Psoas muscle (tissue), 8 donors: ENCODE data around the gene DYNC1LI2. TPM values are rescaled to one million over a fixed set of nuclear protein-coding genes. Genes with fewer than 3 reads are reported as not detected.

Experiments
- ATAC-seq, 4 donors: fragments of 200-7000 bp; cut with Tn5 transposase; one replicate each; pipeline ENCODE4 v1.9.1; 2020; ENCODE audit warnings: moderate library complexity in 3 of 4, mild to moderate bottlenecking in 2 of 4
- DNase-seq, 2 donors: peaks; one replicate each; pipeline ENCODE4 v3.0.0-alpha.2; 2020
- H3K27ac ChIP-seq: fragments of 200-600 bp; one replicate; pipeline ENCODE4 v1.8.0; 2022
- H3K27me3 ChIP-seq, 3 donors: fragments of 200-600 bp in 1 of 3; one replicate each; pipeline versions ENCODE4 v1.6.1 to v1.8.0; 2013 to 2022; ENCODE audit warnings: low read length in 2 of 3, mild to moderate bottlenecking in 2 of 3, moderate library complexity in 1 of 3; ENCODE audit not compliant: insufficient read depth in 3 of 3
- H3K36me3 ChIP-seq, 2 donors: fragments of 200-600 bp in 1 of 2; one replicate each; pipeline versions ENCODE4 v1.6.1 to v1.8.0; 2013 to 2022; ENCODE audit warnings: low read depth in 1 of 2, mild to moderate bottlenecking in 1 of 2, moderate library complexity in 1 of 2; ENCODE audit not compliant: insufficient read depth in 1 of 2
- H3K4me1 ChIP-seq: fragments of 200-600 bp; one replicate; pipeline ENCODE4 v1.8.0; 2022
- H3K4me3 ChIP-seq: fragments of 200-600 bp; one replicate; pipeline ENCODE4 v1.8.0; 2022; ENCODE audit warnings: mild to moderate bottlenecking
- H3K9me3 ChIP-seq: fragments of 200-600 bp; one replicate; pipeline ENCODE4 v1.8.0; 2022
- WGBS, 3 donors: extraction: QIAGEN DNeasy Blood & Tissue Kit; methylation state at CpG; one replicate each; pipeline versions ENCODE4 v1.1.6 to v1.1.7; 2013; 5-methylcytosine and 5-hydroxymethylcytosine counted together
- intact Hi-C, 2 donors: fragments of 100-400 bp; cut with DNase I; formaldehyde crosslinking; loops; one replicate each; pipeline versions ENCODE4 v1.11.0 to v1.14.2; 2022
- polyA plus RNA-seq, 3 donors: library from polyadenylated mRNA; stranded (reverse); fragments of 200-250 nt; gene quantifications; one replicate each; pipeline ENCODE4 v1.2.3, GENCODE V29; 2013
- total RNA-seq, 4 donors: library from RNA; stranded (reverse); fragmentation: NEBNext Ultra II Directional in 2 of 4; extraction: Animal tissue kit (Norgen Biotek cat#: 25700) in 2 of 4; gene quantifications; one replicate each; pipeline versions ENCODE4 v1.2.1 to v1.2.4, GENCODE V29; 2021 to 2023
- TF ChIP-seq, protein P1 (sequence below): fragments of 200-600 bp; IDR thresholded peaks from one replicate; pipeline ENCODE4 v1.8.0; 2022; ENCODE audit warnings: antibody characterized with exemption
- donor health status: healthy with polysubstance abuse.
- donor health status: DM: no; HTN: no; CAD: no; lungs with moderate emphysema.
- donor health status: Bipolar disorder and iron deficiency.
- donor health status: healthy.
- donor health status: DM: yes; HTN: yes; CAD: no.
- donor health status: DM: no; HTN: no; CAD: no.
- donor health status: DM: no; HTN: no; CAD: no.
- donor health status: DM: yes; HTN: yes; CAD: no.

DYNC1LI2 gene
- total and polyA plus RNA-seq, 7 donors: 30.8 to 76.0 (median 63.5) TPM

DNA sequence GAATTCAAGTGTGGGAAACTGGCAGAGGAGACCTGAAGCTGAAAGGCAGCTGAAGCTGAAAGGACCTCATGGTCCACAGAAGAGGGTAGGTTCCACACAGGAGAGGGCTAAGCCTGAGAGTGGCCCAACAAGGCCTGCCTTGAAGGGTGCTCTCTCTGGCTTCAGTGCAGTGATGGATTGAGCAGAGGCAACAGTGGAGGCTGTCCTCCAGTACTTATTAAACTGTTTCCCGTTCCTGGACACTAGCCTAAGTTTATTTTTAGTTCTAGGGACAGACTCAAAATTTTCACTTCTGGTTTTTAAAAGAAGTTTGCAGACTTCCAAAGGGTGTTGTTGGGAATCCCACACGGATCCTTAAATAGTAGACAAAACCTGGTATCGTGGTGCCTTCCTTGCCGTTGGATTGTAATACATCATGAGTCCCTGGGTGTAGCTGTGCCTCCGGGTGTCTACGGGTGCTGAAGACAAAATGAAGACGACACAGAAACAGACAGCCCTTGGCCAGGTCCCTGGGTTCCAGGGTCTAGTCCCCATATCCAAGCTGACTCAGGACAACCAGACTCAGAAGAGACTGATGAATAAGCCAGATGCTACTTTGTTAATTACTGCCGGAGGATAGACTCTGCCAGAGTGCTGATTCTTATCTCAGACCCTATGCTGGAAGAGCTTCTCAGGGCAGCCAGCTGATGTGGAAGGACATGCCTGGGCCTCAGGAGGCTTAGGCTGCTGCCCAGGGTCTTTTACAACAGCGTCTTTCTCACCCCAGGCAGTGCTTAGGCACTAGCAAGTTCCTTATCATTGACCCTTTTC, 47.8 kb downstream of the DYNC1LI2 start:
- Histone ChIP-seq H3K36me3 (no peaks in the 10 kb centered on the region), H3K4me3 (no peak overlapping the region), H3K4me1 (no peaks in the 10 kb centered on the region), H3K27ac (no peak overlapping the region), H3K9me3 (no peaks in the 10 kb centered on the region), H3K27me3 (no peaks in the 10 kb centered on the region)
- DNase-seq: no peak
- 30 to 41% (median 32%) methylated on average over 9 of the region's 9 CpGs for WGBS, 3 donors
- intact Hi-C loops: no loop called here
- ATAC-seq: peak in 2 of 4 donors; percentile 23 to 33
- TF ChIP-seq, protein P1, sequence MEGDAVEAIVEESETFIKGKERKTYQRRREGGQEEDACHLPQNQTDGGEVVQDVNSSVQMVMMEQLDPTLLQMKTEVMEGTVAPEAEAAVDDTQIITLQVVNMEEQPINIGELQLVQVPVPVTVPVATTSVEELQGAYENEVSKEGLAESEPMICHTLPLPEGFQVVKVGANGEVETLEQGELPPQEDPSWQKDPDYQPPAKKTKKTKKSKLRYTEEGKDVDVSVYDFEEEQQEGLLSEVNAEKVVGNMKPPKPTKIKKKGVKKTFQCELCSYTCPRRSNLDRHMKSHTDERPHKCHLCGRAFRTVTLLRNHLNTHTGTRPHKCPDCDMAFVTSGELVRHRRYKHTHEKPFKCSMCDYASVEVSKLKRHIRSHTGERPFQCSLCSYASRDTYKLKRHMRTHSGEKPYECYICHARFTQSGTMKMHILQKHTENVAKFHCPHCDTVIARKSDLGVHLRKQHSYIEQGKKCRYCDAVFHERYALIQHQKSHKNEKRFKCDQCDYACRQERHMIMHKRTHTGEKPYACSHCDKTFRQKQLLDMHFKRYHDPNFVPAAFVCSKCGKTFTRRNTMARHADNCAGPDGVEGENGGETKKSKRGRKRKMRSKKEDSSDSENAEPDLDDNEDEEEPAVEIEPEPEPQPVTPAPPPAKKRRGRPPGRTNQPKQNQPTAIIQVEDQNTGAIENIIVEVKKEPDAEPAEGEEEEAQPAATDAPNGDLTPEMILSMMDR: no peak

DNA sequence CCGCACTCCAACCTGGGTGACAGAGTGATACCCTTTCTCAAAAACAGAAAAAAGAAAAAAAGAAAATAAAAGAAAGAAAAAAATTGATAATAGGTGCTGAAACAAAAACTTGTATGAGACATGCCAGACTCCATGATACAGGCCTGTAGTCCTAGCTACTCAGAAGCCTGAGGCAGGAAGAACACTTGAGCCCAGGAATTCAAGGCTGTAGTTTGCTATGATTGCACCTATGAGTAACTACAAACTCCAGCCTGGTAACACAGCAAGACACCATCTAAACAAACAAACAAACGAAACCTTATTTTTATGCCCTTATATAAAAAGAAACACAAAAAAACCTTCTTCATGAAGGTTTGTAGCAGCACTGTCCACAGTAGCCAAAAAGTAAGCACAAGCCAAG, 49.9 kb downstream of the DYNC1LI2 start:
- no peaks in the 10 kb centered on the region for H3K4me1 ChIP-seq
- H3K36me3 ChIP-seq: no peaks in the 10 kb centered on the region
- no peak overlapping the region for H3K4me3 ChIP-seq
- H3K27me3 ChIP-seq: no peaks in the 10 kb centered on the region
- intact Hi-C loops: no loop called here
- DNase-seq (no peak), ATAC-seq (no peak)
- TF ChIP-seq, protein P1: no peak
- WGBS, 3 donors: 92 to 100% (median 94%) methylated on average over 2 of the region's 2 CpGs
- H3K9me3 ChIP-seq: no peaks in the 10 kb centered on the region
- no peak overlapping the region for H3K27ac ChIP-seq

DNA sequence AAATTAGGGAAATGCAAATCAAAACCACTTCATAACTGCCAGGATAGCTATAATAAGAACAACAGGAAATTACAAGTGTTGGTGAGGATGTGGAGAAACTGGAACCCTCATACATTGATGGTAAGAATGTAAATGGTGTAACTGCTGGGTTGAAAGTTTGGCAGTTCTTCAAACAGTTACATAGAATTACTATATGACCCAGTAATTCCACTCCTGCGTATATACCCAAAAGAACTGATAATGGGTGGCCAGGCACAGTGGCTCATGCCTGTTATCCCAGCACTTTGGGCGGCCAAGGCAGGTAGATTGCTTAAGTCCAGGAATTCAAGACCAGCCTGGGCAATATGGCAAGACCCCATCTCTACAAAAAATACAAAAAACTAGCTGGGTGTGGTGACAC, 50.4 kb downstream of the DYNC1LI2 start:
- Histone ChIP-seq H3K4me3 (no peak overlapping the region), H3K27ac (no peak overlapping the region), H3K36me3 (no peaks in the 10 kb centered on the region), H3K4me1 (no peaks in the 10 kb centered on the region), H3K27me3 (no peaks in the 10 kb centered on the region), H3K9me3 (no peaks in the 10 kb centered on the region)
- TF ChIP-seq, protein P1: no peak
- WGBS, 3 donors: 88 to 100% (median 90%) methylated on average over 2 of the region's 2 CpGs
- intact Hi-C loops: no loop called here
- ATAC-seq: no peak
- DNase-seq: no peak

DNA sequence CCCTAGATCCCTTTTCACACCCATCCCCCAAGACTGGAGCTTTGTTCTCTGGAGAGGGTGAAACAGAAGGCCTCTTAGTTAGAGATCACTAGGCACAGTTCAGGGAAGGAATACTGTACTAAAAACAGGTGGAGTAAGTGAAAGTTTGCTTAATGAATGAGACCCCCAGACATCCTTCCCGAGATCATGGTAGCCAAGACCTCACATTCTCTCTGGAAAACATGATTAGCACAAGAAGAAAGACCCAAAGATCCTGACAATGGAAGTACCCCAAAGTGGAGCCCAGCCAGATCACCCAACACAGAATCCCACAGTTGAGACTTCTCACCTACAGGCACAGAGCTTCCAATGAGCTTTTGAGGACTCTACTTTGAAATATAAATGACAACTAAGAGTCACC, 51.5 kb downstream of the DYNC1LI2 start:
- intact Hi-C loops: loop anchor here in 1 of 2 donors (10.0 kb wide), 1 partner anchor 85 kb away; no protein-coding TSS in a partner anchor
- DNase-seq (no peak), ATAC-seq (no peak)
- Histone ChIP-seq H3K27me3 (no peaks in the 10 kb centered on the region), H3K36me3 (no peaks in the 10 kb centered on the region), H3K27ac (no peak overlapping the region), H3K4me1 (peaks cover 9% of the 10 kb centered on the region), H3K9me3 (no peaks in the 10 kb centered on the region), H3K4me3 (no peak overlapping the region)
- WGBS, 3 donors: 43 to 64% (median 50%) methylated on average over 1 of the region's 1 CpG
- TF ChIP-seq, protein P1: no peak
